K562 (cell line): Measurements from ENCODE around the gene FBRS. TPM values are rescaled to one million over a fixed set of nuclear protein-coding genes. Genes with fewer than 3 reads are reported as not detected.
A peak's percentile ranks its signal among the peaks of the same experiment; 100 is the strongest.

Experiments
- ATAC-seq: fragments of 200-7000 bp; cut with Tn5 transposase; 3 replicates; pipeline ENCODE4 v1.9.1; 2020; ENCODE audit warnings: moderate library complexity
- BruUV-seq: library from RNA; stranded (reverse); fragments of 400-500 nt; replicated peaks from 2 replicates; lab custom pipeline; 2021; lab: Mats Ljungman, UMichigan
- CTCF ChIA-PET: fragments of 300-600 bp; formaldehyde crosslinking; extraction: SDS; loops from one replicate; lab custom pipeline; 2021; ENCODE audit warnings: low intra/inter-chr PET ratio; lab: Yijun Ruan, JAX
- POLR2A ChIA-PET: fragments of 300-600, 350-650 bp; sonication (Branson Sonifier 250); formaldehyde crosslinking; extraction: SDS; loops from one replicate; lab custom pipeline; 2021; ENCODE audit warnings: antibody characterized with exemption, inconsistent platforms; lab: Yijun Ruan, JAX
- DNase-seq, 4 experiments: peaks; one replicate each; pipeline versions ENCODE4 v3.0.0 to v3.0.0-alpha.2; 2011 to 2018; ENCODE audit warnings: low spot score in 3 of 4, mixed read lengths in 3 of 4; ENCODE audit errors: extremely low read depth in 1 of 4
- FAIRE-seq: peaks from 2 replicates; lab custom pipeline; 2011; peaks lifted over from hg19 to GRCh38; lab: Jason Lieb, UNC
- H2AFZ ChIP-seq: 2 replicates; pipeline ENCODE4 v1.6.0; 2011; ENCODE audit warnings: low read depth, low read length, control low read depth, inconsistent platforms
- H3K27ac ChIP-seq: fragments of 200-600 bp; 3 replicates; pipeline ENCODE4 v1.8.0; 2011; ENCODE audit warnings: low read depth, mild to moderate bottlenecking, control low read depth, inconsistent platforms, low read length, moderate library complexity, mixed read lengths; ENCODE audit errors: extremely low read depth
- H3K27me3 ChIP-seq, 2 experiments: fragments of 300-600 bp in 1 of 2; 2 replicates in 1 of 2; 3 replicates in 1 of 2; pipeline versions ENCODE4 v1.6.0 to v1.8.0; 2011; ENCODE audit warnings: inconsistent platforms in 2 of 2, low read length in 2 of 2, mild to moderate bottlenecking in 1 of 2, mixed read lengths in 1 of 2, moderate library complexity in 1 of 2; ENCODE audit not compliant: control insufficient read depth in 2 of 2, insufficient read depth in 2 of 2
- H3K36me3 ChIP-seq: fragments of 300-600 bp; 3 replicates; pipeline ENCODE4 v1.8.0; 2011; ENCODE audit warnings: mild to moderate bottlenecking, low read length, inconsistent platforms; ENCODE audit not compliant: control insufficient read depth, insufficient read depth
- H3K4me1 ChIP-seq, 2 experiments: fragments of 200-600 bp in 1 of 2; replicated peaks in 1 of 2; 2 replicates in 1 of 2; 3 replicates in 1 of 2; pipeline versions ENCODE4 v1.5.1 to v1.8.0; 2011; ENCODE audit warnings: inconsistent platforms in 2 of 2, low read length in 2 of 2, mild to moderate bottlenecking in 1 of 2, mixed read lengths in 1 of 2, moderate library complexity in 1 of 2; ENCODE audit not compliant: control insufficient read depth in 2 of 2, insufficient read depth in 2 of 2
- H3K4me2 ChIP-seq: 2 replicates; pipeline ENCODE4 v1.6.1; 2011; ENCODE audit warnings: low read length, control low read depth, inconsistent platforms, mixed read lengths; ENCODE audit not compliant: insufficient read depth
- H3K4me3 ChIP-seq: fragments of 200-600 bp; sonication (generic), shearing (Covaris generic); 2 replicates; pipeline ENCODE4 v1.5.1; 2016; ENCODE audit warnings: control low read depth, inconsistent platforms
- H3K79me2 ChIP-seq: fragments of 200-600 bp; 3 replicates; pipeline ENCODE4 v1.8.0; 2011; ENCODE audit warnings: low read length, inconsistent platforms; ENCODE audit not compliant: control insufficient read depth, insufficient read depth
- H3K9ac ChIP-seq, 2 experiments: 2 replicates each; pipeline versions ENCODE4 v1.6.0 to v1.6.1; 2011; ENCODE audit warnings: low read depth in 2 of 2, low read length in 2 of 2, control low read depth in 1 of 2, inconsistent platforms in 1 of 2, mild to moderate bottlenecking in 1 of 2, mixed read lengths in 1 of 2; ENCODE audit not compliant: insufficient read depth in 1 of 2
- H3K9me1 ChIP-seq: one replicate; pipeline ENCODE4 v1.6.0; 2011; ENCODE audit warnings: inconsistent platforms, mild to moderate bottlenecking, low read length, moderate library complexity; ENCODE audit not compliant: control insufficient read depth, insufficient read depth
- H3K9me3 ChIP-seq: replicated peaks from 2 replicates; pipeline ENCODE4 v1.5.1; 2011; ENCODE audit warnings: low read depth, low read length, inconsistent platforms; ENCODE audit not compliant: control insufficient read depth, insufficient read depth
- H4K20me1 ChIP-seq: replicated peaks from 2 replicates; pipeline ENCODE4 v1.6.1; 2011; ENCODE audit warnings: low read length, inconsistent platforms, mixed read lengths; ENCODE audit not compliant: control insufficient read depth, insufficient read depth
- ARID4B ChIP-seq: sonication (generic); formaldehyde crosslinking; IDR thresholded peaks from 2 replicates; pipeline ENCODE4 v1.8.0; 2022; ENCODE audit warnings: mild to moderate bottlenecking, missing genetic modification reagents
- RBFOX2 ChIP-seq: fragments of 200-400 bp; formaldehyde crosslinking; IDR thresholded peaks from 2 replicates; pipeline ENCODE4 v1.6.1; 2017; ENCODE audit warnings: low read depth, mild to moderate bottlenecking, low read length, moderate library complexity
- SIN3B ChIP-seq: fragments of 450-650 bp; IDR thresholded peaks from 2 replicates; pipeline ENCODE4 v1.6.1; 2017; ENCODE audit warnings: low read depth, mild to moderate bottlenecking, moderate library complexity
- TAL1 ChIP-seq: fragments of 450-650 bp; IDR thresholded peaks from 2 replicates; pipeline ENCODE4 v1.6.1; 2016; ENCODE audit warnings: mild to moderate bottlenecking
- TCF7 ChIP-seq: sonication (generic); IDR thresholded peaks from 2 replicates; pipeline ENCODE4 v1.6.1; 2016; ENCODE audit warnings: antibody characterized with exemption, borderline replicate concordance
- ZNF239 ChIP-seq: fragments of 250-450 bp; sonication (Bioruptor Pico); IDR thresholded peaks from 2 replicates; pipeline ENCODE4 v1.4.0; 2020; ENCODE audit warnings: mild to moderate bottlenecking
- ZNF24 ChIP-seq: fragments of 450-650 bp; IDR thresholded peaks from 2 replicates; pipeline ENCODE4 v1.6.1; 2016
- ZNF436 ChIP-seq: fragments of 250-450, 450-650 bp; sonication (Bioruptor Pico); formaldehyde crosslinking; IDR thresholded peaks from 2 replicates; pipeline ENCODE4 v1.7.0; 2020; ENCODE audit warnings: mild to moderate bottlenecking
- ZSCAN29 ChIP-seq: fragments of 450-650 bp; IDR thresholded peaks from 2 replicates; pipeline ENCODE4 v1.6.1; 2017
- whole genome bisulfite sequencing: fragments of 100-300 bp; shearing (Covaris generic); methylation state at CpG from one replicate; pipeline ENCODE4 v1.1.6; 2016; ENCODE audit warnings: low coverage, mixed read lengths; ENCODE audit not compliant: insufficient coverage; ENCODE audit errors: missing lambda C conversion rate; 5-methylcytosine and 5-hydroxymethylcytosine counted together
- in situ Hi-C: fragments of 300-500 bp; cut with MboI; formaldehyde crosslinking; loops from 4 replicates; pipeline ENCODE4 v1.15.0; 2018; ENCODE audit warnings: inconsistent platforms, mixed read lengths
- intact Hi-C: fragments of 100-400 bp; cut with micrococcal nuclease; formaldehyde crosslinking; loops from 2 replicates; pipeline ENCODE4 v1.14.2; 2022
- polyA plus RNA-seq, 8 experiments: library from polyadenylated mRNA; depleted of rRNA in 4 of 8; stranded (reverse) in 5 of 8; unstranded in 3 of 8; fragments of >200 nt; fragmentation: Nextera tagmentation in 2 of 8; fragmentation: Illumina TruSeq in 1 of 8; extraction: Ambion mirVana in 2 of 8; extraction: Trizol in 1 of 8; gene quantifications; 2 replicates each; pipeline versions ENCODE4 v1.2.1 to v1.2.3, GENCODE V29; 2011 to 2014; ENCODE audit warnings: inconsistent platforms in 1 of 8, missing spikeins in 1 of 8
- total RNA-seq, 7 experiments: library from RNA; depleted of rRNA in 6 of 7; stranded (reverse); fragments of >200 nt in 6 of 7; fragmentation: Illumina TruSeq in 2 of 7; extraction: Trizol in 2 of 7; gene quantifications; 2 replicates each; pipeline versions ENCODE4 v1.2.1 to v1.2.3, GENCODE V29; 2011 to 2021; ENCODE audit warnings: low replicate concordance in 1 of 7
- TF ChIP-seq, protein P1 (sequence below): sonication (generic); formaldehyde crosslinking; IDR thresholded peaks from 2 replicates; pipeline ENCODE4 v1.8.1; 2023; ENCODE audit warnings: mild to moderate bottlenecking, missing genetic modification reagents
- TF ChIP-seq, protein P2 (sequence below): IDR thresholded peaks from 2 replicates; pipeline ENCODE4 v1.6.1; 2011; ENCODE audit warnings: borderline replicate concordance, low read depth, mild to moderate bottlenecking, moderate library complexity, low read length; ENCODE audit not compliant: insufficient read depth, poor library complexity, severe bottlenecking
- TF ChIP-seq, protein P3 (sequence below): IDR thresholded peaks from 2 replicates; pipeline ENCODE4 v1.6.1; 2016; ENCODE audit warnings: missing genetic modification characterization, missing compliant biosample characterization

Gene FBRS
- total and polyA plus RNA-seq, 9 of the 15 experiments (the other 6 are each of a cell fraction or from before 2014, with no cell fraction given) = 0.32 to 59.5 (median 13.1) TPM

- H4K20me1 ChIP-seq = no peaks in the 10 kb centered on the region
- in situ Hi-C loops = no loop called here
- POLR2A ChIA-PET = no interaction called here
- H3K79me2 ChIP-seq = peaks cover 35% of the 10 kb centered on the region
- CTCF ChIA-PET = no interaction called here
- no TSS peak for BruUV-seq
- H3K9me1 ChIP-seq = peaks cover under 1% of the 10 kb centered on the region
- no peaks in the 10 kb centered on the region for H3K27me3 ChIP-seq
- H3K36me3 ChIP-seq = peaks cover 56% of the 10 kb centered on the region
- no peak for FAIRE-seq
- no peak overlapping the region for H3K27ac ChIP-seq
- H3K4me3 ChIP-seq = no peak overlapping the region
- intact Hi-C loops = loop anchor here (5.0 to 10.0 kb wide), 4 partner anchors 159 to 591 kb away; partner anchors contain the start of genes ALDOA, FBXL19, TBX6 and YPEL3
- no peak for DNase-seq
- ATAC-seq = no peak
- peaks cover 22 to 60% of the 10 kb centered on the region in 2 experiments; a peak in 4 of 5 replicates for H3K4me1 ChIP-seq
- 93% methylated on average over 12 of the region's 12 CpGs for WGBS
- H3K9me3 ChIP-seq = no peaks in the 10 kb centered on the region
- H3K9ac ChIP-seq = no peak overlapping the region; a peak in 1 of 4 replicates
- H2AFZ ChIP-seq = no peak overlapping the region
- TF ChIP-seq ZNF436 (CRISPR knock-in tag) = no peak
- TF ChIP-seq, protein P1, sequence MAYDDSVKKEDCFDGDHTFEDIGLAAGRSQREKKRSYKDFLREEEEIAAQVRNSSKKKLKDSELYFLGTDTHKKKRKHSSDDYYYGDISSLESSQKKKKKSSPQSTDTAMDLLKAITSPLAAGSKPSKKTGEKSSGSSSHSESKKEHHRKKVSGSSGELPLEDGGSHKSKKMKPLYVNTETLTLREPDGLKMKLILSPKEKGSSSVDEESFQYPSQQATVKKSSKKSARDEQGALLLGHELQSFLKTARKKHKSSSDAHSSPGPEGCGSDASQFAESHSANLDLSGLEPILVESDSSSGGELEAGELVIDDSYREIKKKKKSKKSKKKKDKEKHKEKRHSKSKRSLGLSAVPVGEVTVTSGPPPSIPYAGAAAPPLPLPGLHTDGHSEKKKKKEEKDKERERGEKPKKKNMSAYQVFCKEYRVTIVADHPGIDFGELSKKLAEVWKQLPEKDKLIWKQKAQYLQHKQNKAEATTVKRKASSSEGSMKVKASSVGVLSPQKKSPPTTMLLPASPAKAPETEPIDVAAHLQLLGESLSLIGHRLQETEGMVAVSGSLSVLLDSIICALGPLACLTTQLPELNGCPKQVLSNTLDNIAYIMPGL (CRISPR knock-in tag) = no peak
- no peak for TF ChIP-seq ZNF24
- no peak for TF ChIP-seq ARID4B (CRISPR knock-in tag)
- no peak for TF ChIP-seq SIN3B
- TF ChIP-seq, protein P2, sequence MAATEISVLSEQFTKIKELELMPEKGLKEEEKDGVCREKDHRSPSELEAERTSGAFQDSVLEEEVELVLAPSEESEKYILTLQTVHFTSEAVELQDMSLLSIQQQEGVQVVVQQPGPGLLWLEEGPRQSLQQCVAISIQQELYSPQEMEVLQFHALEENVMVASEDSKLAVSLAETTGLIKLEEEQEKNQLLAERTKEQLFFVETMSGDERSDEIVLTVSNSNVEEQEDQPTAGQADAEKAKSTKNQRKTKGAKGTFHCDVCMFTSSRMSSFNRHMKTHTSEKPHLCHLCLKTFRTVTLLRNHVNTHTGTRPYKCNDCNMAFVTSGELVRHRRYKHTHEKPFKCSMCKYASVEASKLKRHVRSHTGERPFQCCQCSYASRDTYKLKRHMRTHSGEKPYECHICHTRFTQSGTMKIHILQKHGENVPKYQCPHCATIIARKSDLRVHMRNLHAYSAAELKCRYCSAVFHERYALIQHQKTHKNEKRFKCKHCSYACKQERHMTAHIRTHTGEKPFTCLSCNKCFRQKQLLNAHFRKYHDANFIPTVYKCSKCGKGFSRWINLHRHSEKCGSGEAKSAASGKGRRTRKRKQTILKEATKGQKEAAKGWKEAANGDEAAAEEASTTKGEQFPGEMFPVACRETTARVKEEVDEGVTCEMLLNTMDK = no peak
- no peak for TF ChIP-seq TAL1
- no peak for TF ChIP-seq TCF7
- TF ChIP-seq ZSCAN29 = no peak
- TF ChIP-seq RBFOX2 = peak; percentile 33; the same call in 1 of the 2 replicates
- TF ChIP-seq ZNF239 = 0 out of 2 replicates have a peak, but pooled peaks have one; percentile 6
- TF ChIP-seq, protein P3, sequence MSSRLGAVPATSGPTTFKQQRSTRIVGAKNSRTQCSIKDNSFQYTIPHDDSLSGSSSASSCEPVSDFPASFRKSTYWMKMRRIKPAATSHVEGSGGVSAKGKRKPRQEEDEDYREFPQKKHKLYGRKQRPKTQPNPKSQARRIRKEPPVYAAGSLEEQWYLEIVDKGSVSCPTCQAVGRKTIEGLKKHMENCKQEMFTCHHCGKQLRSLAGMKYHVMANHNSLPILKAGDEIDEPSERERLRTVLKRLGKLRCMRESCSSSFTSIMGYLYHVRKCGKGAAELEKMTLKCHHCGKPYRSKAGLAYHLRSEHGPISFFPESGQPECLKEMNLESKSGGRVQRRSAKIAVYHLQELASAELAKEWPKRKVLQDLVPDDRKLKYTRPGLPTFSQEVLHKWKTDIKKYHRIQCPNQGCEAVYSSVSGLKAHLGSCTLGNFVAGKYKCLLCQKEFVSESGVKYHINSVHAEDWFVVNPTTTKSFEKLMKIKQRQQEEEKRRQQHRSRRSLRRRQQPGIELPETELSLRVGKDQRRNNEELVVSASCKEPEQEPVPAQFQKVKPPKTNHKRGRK (tag) = no peak
- TF ChIP-seq, all 486 proteins: peak for 2
- H3K4me2 ChIP-seq = no peak overlapping the region
Measured at GRCh38 chr16:30655815-30656347, 2.4 kb upstream of the FBRS start.
